ENCODE data around the gene FRY. TPM values are rescaled to one million over a fixed set of nuclear protein-coding genes. Genes with fewer than 3 reads are reported as not detected.

Gene FRY
- total and polyA plus RNA-seq, 2 donors (not counting 1 experiment from before 2014, with no cell fraction given), result 2.3 to 6.3 TPM

DNA sequence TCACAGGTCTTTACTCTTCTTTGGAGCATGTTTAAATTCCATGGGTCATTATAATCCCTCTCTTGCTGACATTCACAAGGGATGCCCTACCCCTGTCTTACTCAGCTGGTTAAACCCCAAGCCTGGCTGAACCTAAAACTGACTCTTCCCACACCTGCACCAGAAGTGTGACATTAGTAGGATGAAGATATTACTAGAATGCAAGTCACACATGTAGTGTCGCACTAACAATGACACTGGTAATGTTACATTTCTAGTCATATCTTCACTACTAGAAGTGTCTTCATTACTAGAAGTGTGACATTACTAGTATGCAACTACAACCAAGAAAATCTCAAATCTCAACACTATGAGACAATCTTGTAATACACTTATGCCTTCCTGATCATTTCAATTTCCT lies 269.3 kb downstream of the FRY start:
- ChIA-PET POLR2A (no interaction called here), CTCF (no interaction called here)
- Histone ChIP-seq H3K9me3 (ENCODE audit: control extremely low read depth in 1 of 3, control insufficient read depth in 2 of 3, insufficient read depth in 1 of 3, low read length in 2 of 3) (no peaks in the 10 kb centered on the region), H3K27me3 (replicated peaks in 1 of 4; ENCODE audit: control extremely low read depth in 1 of 4, control insufficient read depth in 3 of 4, insufficient read depth in 4 of 4, low read length in 3 of 4) (peaks cover 0 to 17% (median 6%) of the 10 kb centered on the region in 4 experiments), H3K4me2 (replicated peaks; ENCODE audit: low read depth, low read length, poor library complexity, severe bottlenecking) (no peak overlapping the region), H3K79me2 (ENCODE audit: control insufficient read depth, insufficient read depth, low read length) (no peaks in the 10 kb centered on the region), H3K4me3 (ENCODE audit: control extremely low read depth in 1 of 5, extremely low read depth in 1 of 5, insufficient read depth in 1 of 5, low read depth in 2 of 5, low read length in 4 of 5) (no peak overlapping the region), H4K20me1 (ENCODE audit: control insufficient read depth, insufficient read depth, low read length, poor library complexity, severe bottlenecking) (no peaks in the 10 kb centered on the region), H3K27ac (ENCODE audit: low read length in 2 of 2) (no peak overlapping the region), H3K9ac (ENCODE audit: low read length) (no peak overlapping the region), H3K36me3 (replicated peaks in 1 of 2; ENCODE audit: control extremely low read depth in 1 of 2, control insufficient read depth in 1 of 2, extremely low read depth in 1 of 2, insufficient read depth in 2 of 2, low read length in 1 of 2) (no peaks in the 10 kb centered on the region), H3K4me1 (ENCODE audit: control insufficient read depth in 2 of 2, insufficient read depth in 2 of 2, low read length in 2 of 2) (no peaks in the 10 kb centered on the region), H2AFZ (ENCODE audit: insufficient read depth, low read depth, low read length, poor library complexity, severe bottlenecking) (no peak overlapping the region)
- Mint-ChIP-seq H3K27ac (no peak overlapping the region), H3K4me3 (no peak overlapping the region), H3K27me3 (peaks cover 9% of the 10 kb centered on the region), H3K9me3 (ENCODE audit: insufficient read depth) (no peaks in the 10 kb centered on the region), H3K4me1 (no peaks in the 10 kb centered on the region)
- DNase-seq, result no peak
- no peak for ATAC-seq (ENCODE audit: low read depth)
- TF ChIP-seq, protein P1, sequence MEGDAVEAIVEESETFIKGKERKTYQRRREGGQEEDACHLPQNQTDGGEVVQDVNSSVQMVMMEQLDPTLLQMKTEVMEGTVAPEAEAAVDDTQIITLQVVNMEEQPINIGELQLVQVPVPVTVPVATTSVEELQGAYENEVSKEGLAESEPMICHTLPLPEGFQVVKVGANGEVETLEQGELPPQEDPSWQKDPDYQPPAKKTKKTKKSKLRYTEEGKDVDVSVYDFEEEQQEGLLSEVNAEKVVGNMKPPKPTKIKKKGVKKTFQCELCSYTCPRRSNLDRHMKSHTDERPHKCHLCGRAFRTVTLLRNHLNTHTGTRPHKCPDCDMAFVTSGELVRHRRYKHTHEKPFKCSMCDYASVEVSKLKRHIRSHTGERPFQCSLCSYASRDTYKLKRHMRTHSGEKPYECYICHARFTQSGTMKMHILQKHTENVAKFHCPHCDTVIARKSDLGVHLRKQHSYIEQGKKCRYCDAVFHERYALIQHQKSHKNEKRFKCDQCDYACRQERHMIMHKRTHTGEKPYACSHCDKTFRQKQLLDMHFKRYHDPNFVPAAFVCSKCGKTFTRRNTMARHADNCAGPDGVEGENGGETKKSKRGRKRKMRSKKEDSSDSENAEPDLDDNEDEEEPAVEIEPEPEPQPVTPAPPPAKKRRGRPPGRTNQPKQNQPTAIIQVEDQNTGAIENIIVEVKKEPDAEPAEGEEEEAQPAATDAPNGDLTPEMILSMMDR (IDR thresholded peaks at IDR 0.05), result no peak
- no peak for TF ChIP-seq EZH2 (IDR thresholded peaks at IDR 0.05; ENCODE audit: borderline replicate concordance, insufficient read depth, low read depth, low read length, poor library complexity, severe bottlenecking)
- intact Hi-C loops (cut with micrococcal nuclease), result no loop called here
- WGBS (ENCODE audit: insufficient coverage), result no CpG with 5 or more reads among the region's 1 CpG

DNA sequence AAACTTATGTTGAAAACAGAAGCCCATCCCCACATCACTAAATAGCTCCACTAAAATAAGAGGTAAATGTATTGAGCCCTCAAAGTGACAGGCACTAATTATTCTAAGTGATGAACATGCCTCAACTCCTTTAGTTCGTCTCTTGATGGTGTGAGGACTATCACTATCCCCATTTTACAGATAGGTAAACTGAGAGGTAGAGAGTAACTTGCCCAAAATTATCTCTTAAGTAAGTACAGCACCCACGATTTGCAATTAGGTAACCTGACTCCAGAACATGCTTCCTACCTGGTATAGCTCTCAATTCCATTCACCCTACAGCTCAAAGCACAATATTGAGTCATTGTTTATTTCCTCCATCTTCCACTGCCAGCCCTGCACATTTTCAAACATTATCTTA lies 270.9 kb downstream of the FRY start:
- Mint-ChIP-seq H3K9me3 (ENCODE audit: insufficient read depth) (no peaks in the 10 kb centered on the region), H3K27ac (no peak overlapping the region), H3K27me3 (peaks cover 9% of the 10 kb centered on the region), H3K4me1 (no peaks in the 10 kb centered on the region), H3K4me3 (no peak overlapping the region)
- no peaks in the 10 kb centered on the region for H3K9me3 ChIP-seq (ENCODE audit: control extremely low read depth in 1 of 3, control insufficient read depth in 2 of 3, insufficient read depth in 1 of 3, low read length in 2 of 3)
- no peaks in the 10 kb centered on the region for H3K79me2 ChIP-seq (ENCODE audit: control insufficient read depth, insufficient read depth, low read length)
- no peak for ATAC-seq (ENCODE audit: low read depth)
- no peak overlapping the region for H3K4me3 ChIP-seq (ENCODE audit: control extremely low read depth in 1 of 5, extremely low read depth in 1 of 5, insufficient read depth in 1 of 5, low read depth in 2 of 5, low read length in 4 of 5)
- no peak overlapping the region for H3K27ac ChIP-seq (ENCODE audit: low read length in 2 of 2)
- H3K9ac ChIP-seq (ENCODE audit: low read length), result no peak overlapping the region
- H3K4me2 ChIP-seq (replicated peaks; ENCODE audit: low read depth, low read length, poor library complexity, severe bottlenecking), result no peak overlapping the region
- H2AFZ ChIP-seq (ENCODE audit: insufficient read depth, low read depth, low read length, poor library complexity, severe bottlenecking), result no peak overlapping the region
- DNase-seq, result no peak
- H3K36me3 ChIP-seq (replicated peaks in 1 of 2; ENCODE audit: control extremely low read depth in 1 of 2, control insufficient read depth in 1 of 2, extremely low read depth in 1 of 2, insufficient read depth in 2 of 2, low read length in 1 of 2), result no peaks in the 10 kb centered on the region
- intact Hi-C loops (cut with micrococcal nuclease), result no loop called here
- 80% methylated on average over 1 of the region's 2 CpGs for WGBS (ENCODE audit: insufficient coverage)
- ChIA-PET POLR2A (interaction anchor here (0.6 kb wide), 1 partner anchor 1242 kb away, joined by 3 read pairs; no protein-coding TSS in a partner anchor), CTCF (interaction anchor here (0.7 kb wide), 1 partner anchor 393 kb away, joined by 4 read pairs; no protein-coding TSS in a partner anchor)
- TF ChIP-seq EZH2 (IDR thresholded peaks at IDR 0.05; ENCODE audit: borderline replicate concordance, insufficient read depth, low read depth, low read length, poor library complexity, severe bottlenecking), result no peak
- TF ChIP-seq, protein P1 (IDR thresholded peaks at IDR 0.05), result no peak
- no peaks in the 10 kb centered on the region for H3K4me1 ChIP-seq (ENCODE audit: control insufficient read depth in 2 of 2, insufficient read depth in 2 of 2, low read length in 2 of 2)
- no peaks in the 10 kb centered on the region for H4K20me1 ChIP-seq (ENCODE audit: control insufficient read depth, insufficient read depth, low read length, poor library complexity, severe bottlenecking)
- H3K27me3 ChIP-seq (replicated peaks in 1 of 4; ENCODE audit: control extremely low read depth in 1 of 4, control insufficient read depth in 3 of 4, insufficient read depth in 4 of 4, low read length in 3 of 4), result peaks cover 0 to 17% (median 6%) of the 10 kb centered on the region in 4 experiments

All from B cell (primary cell).